Uterus (tissue), 4 donors: ENCODE measurements around the gene ARHGAP42. TPM values are rescaled to one million over a fixed set of nuclear protein-coding genes. Genes with fewer than 3 reads are reported as not detected.

ENCODE experiments used
- DNase-seq, 2 donors: peaks; one replicate each; pipeline ENCODE4 v3.0.0-alpha.2; 2019 to 2020
- H3K27ac ChIP-seq, 2 donors: fragments of 200-600 bp; sonication (generic); 1 replicate in 1 of 2; 2 replicates in 1 of 2; pipeline ENCODE4 v1.5.1; 2016 to 2018
- H3K27me3 ChIP-seq, 2 donors: fragments of 200-600 bp; sonication (generic); one replicate each; pipeline ENCODE4 v1.5.1; 2018 to 2019; ENCODE audit warnings: control low read depth in 1 of 2
- H3K36me3 ChIP-seq, 2 donors: fragments of 200-600 bp; sonication (generic); one replicate each; pipeline ENCODE4 v1.5.1; 2019; ENCODE audit warnings: control low read depth in 1 of 2
- H3K4me1 ChIP-seq, 2 donors: fragments of 200-600 bp; sonication (generic); one replicate each; pipeline ENCODE4 v1.5.1; 2018 to 2019; ENCODE audit warnings: control low read depth in 1 of 2
- H3K4me3 ChIP-seq, 2 donors: fragments of 200-600 bp; sonication (generic); 1 replicate in 1 of 2; 2 replicates in 1 of 2; pipeline ENCODE4 v1.5.1; 2018 to 2019; ENCODE audit warnings: mild to moderate bottlenecking in 1 of 2
- H3K9me3 ChIP-seq, 2 donors: fragments of 200-600 bp; sonication (generic); one replicate each; pipeline ENCODE4 v1.5.1; 2019; ENCODE audit warnings: control low read depth in 1 of 2
- POLR2A ChIP-seq, 2 donors: fragments of 450-650 bp; IDR thresholded peaks; one replicate each; pipeline ENCODE4 v1.6.1; 2016; ENCODE audit warnings: antibody characterized with exemption in 2 of 2, mild to moderate bottlenecking in 1 of 2, moderate library complexity in 1 of 2
- intact Hi-C: fragments of 100-400 bp; cut with DNase I; formaldehyde crosslinking; loops from one replicate; pipeline ENCODE4 v1.15.1; 2023; ENCODE audit warnings: low total_unique reads
- total RNA-seq, 4 donors: library from RNA; depleted of rRNA in 3 of 4; stranded (reverse); fragments of >200 nt in 3 of 4; gene quantifications; one replicate each; pipeline versions ENCODE4 v1.1.0 to v1.2.4, GENCODE V29; 2014 to 2023
- TF ChIP-seq, protein P1 (sequence below), 4 experiments: fragments of 200-600 bp in 2 of 4; fragments of 450-650 bp in 2 of 4; sonication (generic) in 2 of 4; IDR thresholded peaks; one replicate each; pipeline ENCODE4 v1.5.1; 2016 to 2019; ENCODE audit warnings: antibody characterized with exemption in 4 of 4, mild to moderate bottlenecking in 2 of 4, moderate library complexity in 1 of 4
- donor health status: DM: yes; HTN: yes; CAD: no.

Gene ARHGAP42
- total RNA-seq, 4 donors from 2014 or later, result 10.2 to 51.6 (median 21.1) TPM

DNA sequence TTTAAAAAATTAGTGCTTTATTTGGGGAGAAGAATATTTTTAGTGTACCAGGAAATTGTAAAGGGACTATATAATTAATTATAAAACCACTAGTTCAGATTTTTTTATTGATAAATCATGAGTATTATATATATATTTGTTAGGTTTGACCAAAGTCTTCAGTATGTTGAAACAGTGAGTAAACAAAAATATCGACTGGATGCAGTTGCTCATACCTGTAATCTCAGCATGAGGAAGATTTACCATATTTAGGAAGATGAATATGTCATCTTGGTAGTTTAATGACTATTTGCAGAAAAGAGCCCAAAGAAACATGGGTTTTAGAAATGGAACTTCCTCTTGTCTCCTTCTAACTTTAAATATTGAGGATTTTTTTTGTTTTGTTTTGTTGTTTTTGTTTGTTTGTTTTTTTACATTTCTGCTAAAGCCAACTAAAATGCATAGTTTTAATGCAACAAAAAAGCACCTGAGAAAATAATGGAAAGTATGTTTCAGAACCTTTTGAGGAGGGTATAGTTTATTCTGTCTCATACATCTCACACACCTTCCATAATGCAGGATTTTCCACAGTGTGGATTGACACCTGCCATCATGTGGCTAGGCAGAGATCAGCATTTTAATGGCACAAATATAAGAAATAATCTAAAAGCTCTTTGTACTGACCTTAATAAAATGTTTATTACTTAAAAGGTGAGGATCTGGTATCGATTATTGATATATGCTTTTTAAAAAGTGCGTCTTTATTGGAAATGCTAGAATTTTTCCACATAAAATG, 114.3 kb downstream of the ARHGAP42 start:
- Histone ChIP-seq H3K4me3 (no peak overlapping the region), H3K27ac (no peak overlapping the region), H3K9me3 (no peaks in the 10 kb centered on the region), H3K4me1 (no peaks in the 10 kb centered on the region), H3K36me3 (no peaks in the 10 kb centered on the region), H3K27me3 (no peaks in the 10 kb centered on the region)
- DNase-seq, result no peak
- intact Hi-C loops, result no loop called here
- TF ChIP-seq, protein P1, sequence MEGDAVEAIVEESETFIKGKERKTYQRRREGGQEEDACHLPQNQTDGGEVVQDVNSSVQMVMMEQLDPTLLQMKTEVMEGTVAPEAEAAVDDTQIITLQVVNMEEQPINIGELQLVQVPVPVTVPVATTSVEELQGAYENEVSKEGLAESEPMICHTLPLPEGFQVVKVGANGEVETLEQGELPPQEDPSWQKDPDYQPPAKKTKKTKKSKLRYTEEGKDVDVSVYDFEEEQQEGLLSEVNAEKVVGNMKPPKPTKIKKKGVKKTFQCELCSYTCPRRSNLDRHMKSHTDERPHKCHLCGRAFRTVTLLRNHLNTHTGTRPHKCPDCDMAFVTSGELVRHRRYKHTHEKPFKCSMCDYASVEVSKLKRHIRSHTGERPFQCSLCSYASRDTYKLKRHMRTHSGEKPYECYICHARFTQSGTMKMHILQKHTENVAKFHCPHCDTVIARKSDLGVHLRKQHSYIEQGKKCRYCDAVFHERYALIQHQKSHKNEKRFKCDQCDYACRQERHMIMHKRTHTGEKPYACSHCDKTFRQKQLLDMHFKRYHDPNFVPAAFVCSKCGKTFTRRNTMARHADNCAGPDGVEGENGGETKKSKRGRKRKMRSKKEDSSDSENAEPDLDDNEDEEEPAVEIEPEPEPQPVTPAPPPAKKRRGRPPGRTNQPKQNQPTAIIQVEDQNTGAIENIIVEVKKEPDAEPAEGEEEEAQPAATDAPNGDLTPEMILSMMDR (IDR thresholded peaks at IDR 0.05), result no peak
- TF ChIP-seq POLR2A (IDR thresholded peaks at IDR 0.05), result no peak

DNA sequence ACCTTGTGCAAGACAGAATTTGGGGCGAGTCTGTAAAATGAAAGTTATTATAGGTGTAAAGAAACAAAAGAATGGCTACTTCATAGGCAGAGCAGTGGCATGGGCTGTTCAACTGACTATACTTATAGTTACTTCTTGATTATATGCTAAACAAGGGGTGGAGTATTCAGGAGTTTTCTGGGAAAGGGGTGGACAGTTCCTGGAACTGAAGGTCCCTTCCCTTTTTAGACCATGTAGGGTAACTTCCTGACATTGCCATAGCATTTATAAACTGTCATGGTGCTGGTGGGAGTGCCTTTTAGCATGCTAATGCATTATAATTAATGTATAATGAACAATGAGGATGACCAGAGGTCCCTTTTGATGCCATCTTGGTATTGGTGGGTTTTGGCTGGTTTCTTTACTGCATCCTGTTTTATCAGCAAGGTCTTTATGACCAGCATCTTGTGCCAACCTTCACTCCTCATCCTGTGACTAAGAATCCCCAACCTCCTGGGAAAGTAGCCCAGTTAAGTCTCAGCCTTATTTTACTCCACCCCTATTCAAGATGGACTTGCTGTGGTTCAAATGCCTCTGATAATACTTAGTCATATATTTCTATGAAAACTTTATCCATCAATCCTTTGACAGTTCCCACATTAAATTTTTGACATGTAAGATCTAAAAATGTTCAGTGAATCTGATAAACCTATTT, 118.6 kb downstream of the ARHGAP42 start:
- no peaks in the 10 kb centered on the region for H3K27me3 ChIP-seq
- intact Hi-C loops, result no loop called here
- H3K36me3 ChIP-seq, result no peaks in the 10 kb centered on the region
- H3K4me1 ChIP-seq, result no peaks in the 10 kb centered on the region
- no peak for DNase-seq
- no peaks in the 10 kb centered on the region for H3K9me3 ChIP-seq
- TF ChIP-seq POLR2A (IDR thresholded peaks at IDR 0.05), result no peak
- TF ChIP-seq, protein P1 (IDR thresholded peaks at IDR 0.05), result no peak
- no peak overlapping the region for H3K4me3 ChIP-seq
- H3K27ac ChIP-seq, result no peak overlapping the region

DNA sequence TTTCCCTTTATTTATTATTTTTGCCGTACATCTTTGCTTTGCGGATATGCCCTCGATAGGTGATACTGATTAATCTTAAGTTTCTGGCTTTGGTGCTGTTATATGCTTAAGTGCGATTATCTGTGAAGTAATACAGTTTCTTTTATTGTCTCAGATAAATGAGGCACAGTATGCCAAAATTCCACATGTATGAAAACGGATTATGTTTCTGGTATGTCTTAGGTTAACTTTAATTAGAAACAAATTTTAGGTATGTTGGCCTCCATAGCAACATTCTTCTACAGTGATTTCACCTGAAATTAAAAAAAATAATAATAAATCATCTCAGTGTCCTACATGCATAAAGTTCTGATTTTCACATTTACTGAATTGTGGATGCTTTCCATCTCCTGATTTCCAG, 119.2 kb downstream of the ARHGAP42 start:
- Histone ChIP-seq H3K27me3 (no peaks in the 10 kb centered on the region), H3K36me3 (no peaks in the 10 kb centered on the region), H3K27ac (no peak overlapping the region), H3K4me3 (no peak overlapping the region), H3K9me3 (no peaks in the 10 kb centered on the region), H3K4me1 (no peaks in the 10 kb centered on the region)
- no peak for DNase-seq
- intact Hi-C loops, result no loop called here
- TF ChIP-seq POLR2A (IDR thresholded peaks at IDR 0.05), result no peak
- TF ChIP-seq, protein P1 (IDR thresholded peaks at IDR 0.05), result no peak

DNA sequence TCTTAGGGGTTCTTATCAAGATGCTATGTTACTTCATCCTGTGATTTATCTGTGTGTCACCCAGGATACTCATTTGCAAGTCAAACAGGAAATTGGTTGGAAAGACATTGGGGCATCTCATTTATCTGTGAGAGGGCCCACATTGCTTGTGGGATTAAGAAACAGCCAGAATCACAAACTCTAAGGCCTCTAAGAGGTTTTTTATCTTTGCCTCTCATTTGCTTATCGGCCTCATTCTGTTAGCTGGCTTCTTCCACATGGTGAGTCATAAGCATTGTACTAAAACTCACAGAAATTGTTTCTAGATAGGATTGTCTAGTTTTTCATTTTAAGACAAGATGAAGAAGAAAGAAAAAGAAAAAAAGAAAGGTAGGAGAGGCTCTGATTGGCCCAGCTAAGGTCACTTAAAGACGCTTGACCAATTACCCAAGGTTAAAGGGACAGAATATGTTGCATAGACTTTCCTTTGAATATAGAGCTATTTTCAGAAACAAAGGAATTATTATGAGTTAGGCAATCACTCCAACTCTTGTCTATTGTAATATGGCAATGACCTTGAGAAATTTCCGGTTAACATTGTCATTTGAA, 121.9 kb downstream of the ARHGAP42 start:
- no peaks in the 10 kb centered on the region for H3K9me3 ChIP-seq

More for the DNA sequence above, 121.9 kb downstream of the ARHGAP42 start:
- TF ChIP-seq POLR2A (IDR thresholded peaks at IDR 0.05), result no peak
- TF ChIP-seq, protein P1 (IDR thresholded peaks at IDR 0.05), result no peak
- Histone ChIP-seq H3K4me3 (no peak overlapping the region), H3K4me1 (no peaks in the 10 kb centered on the region), H3K27ac (peak overlapping the region in 1 of 2 donors; percentile 19), H3K36me3 (no peaks in the 10 kb centered on the region), H3K27me3 (no peaks in the 10 kb centered on the region)
- intact Hi-C loops, result no loop called here
- DNase-seq, result no peak
